ENCODE data around the gene UMODL1.

GRCh38 chr21:42182713-42183371 is 111.7 kb downstream of the UMODL1 start:
- TF ChIP-seq ZNF362 (CRISPR knock-in tag; IDR thresholded peaks at IDR 0.05; ENCODE audit: borderline replicate concordance) (no peak), EZH2 (conservative IDR thresholded peaks at IDR 0.05; ENCODE audit: low read depth, low read length) (no peak), ZFX (CRISPR knock-in tag; IDR thresholded peaks at IDR 0.05; ENCODE audit: low read depth) (no peak), KDM5A (IDR thresholded peaks at IDR 0.05; ENCODE audit: borderline replicate concordance, low read length) (no peak), LCORL (IDR thresholded peaks at IDR 0.05) (no peak), LCORL (CRISPR knock-in tag; IDR thresholded peaks at IDR 0.05) (no peak), POLR2AphosphoS5 (IDR thresholded peaks at IDR 0.05; ENCODE audit: low read depth, low read length) (no peak), CTCF (CRISPR knock-in tag; IDR thresholded peaks at IDR 0.05) (no peak), HDAC6 (IDR thresholded peaks at IDR 0.05; ENCODE audit: low read depth, low read length) (no peak), ETS1 (CRISPR knock-in tag; IDR thresholded peaks at IDR 0.05) (no peak)
